DND-41 (cell line): ENCODE measurements around the gene ZXDB.

Experiments used
- EZH2 ChIP-seq: IDR thresholded peaks from 3 replicates; pipeline ENCODE4 v1.6.1; 2012; ENCODE audit warnings: borderline replicate concordance, low read depth, mild to moderate bottlenecking, moderate library complexity, low read length, inconsistent platforms; ENCODE audit not compliant: severe bottlenecking
- TF ChIP-seq, protein P1 (sequence below): IDR thresholded peaks from 2 replicates; pipeline ENCODE4 v1.5.1; 2012; ENCODE audit warnings: borderline replicate concordance, low read length, moderate library complexity, mild to moderate bottlenecking; ENCODE audit not compliant: poor library complexity, severe bottlenecking; ENCODE audit errors: extremely low read depth

DNA sequence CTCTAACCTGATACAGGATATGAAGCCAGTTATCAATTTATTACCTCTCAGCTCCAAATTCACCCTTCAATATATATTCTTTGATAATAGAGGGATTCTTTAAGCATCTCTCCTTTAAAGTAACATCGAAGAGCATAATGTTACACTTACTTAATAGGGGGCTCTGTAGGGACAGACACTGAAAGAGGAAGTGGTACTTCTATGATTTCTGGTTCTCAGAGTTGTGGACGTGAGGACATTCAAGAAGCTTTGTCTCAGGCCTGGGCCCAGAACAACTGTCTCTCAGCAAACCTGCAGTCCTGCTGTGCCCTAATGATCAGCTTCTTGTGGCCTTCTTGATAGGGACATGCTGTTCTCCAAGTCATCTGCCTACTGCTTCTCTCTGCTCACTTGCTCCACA lies 4.2 kb upstream of the ZXDB start:
- TF ChIP-seq, protein P1, sequence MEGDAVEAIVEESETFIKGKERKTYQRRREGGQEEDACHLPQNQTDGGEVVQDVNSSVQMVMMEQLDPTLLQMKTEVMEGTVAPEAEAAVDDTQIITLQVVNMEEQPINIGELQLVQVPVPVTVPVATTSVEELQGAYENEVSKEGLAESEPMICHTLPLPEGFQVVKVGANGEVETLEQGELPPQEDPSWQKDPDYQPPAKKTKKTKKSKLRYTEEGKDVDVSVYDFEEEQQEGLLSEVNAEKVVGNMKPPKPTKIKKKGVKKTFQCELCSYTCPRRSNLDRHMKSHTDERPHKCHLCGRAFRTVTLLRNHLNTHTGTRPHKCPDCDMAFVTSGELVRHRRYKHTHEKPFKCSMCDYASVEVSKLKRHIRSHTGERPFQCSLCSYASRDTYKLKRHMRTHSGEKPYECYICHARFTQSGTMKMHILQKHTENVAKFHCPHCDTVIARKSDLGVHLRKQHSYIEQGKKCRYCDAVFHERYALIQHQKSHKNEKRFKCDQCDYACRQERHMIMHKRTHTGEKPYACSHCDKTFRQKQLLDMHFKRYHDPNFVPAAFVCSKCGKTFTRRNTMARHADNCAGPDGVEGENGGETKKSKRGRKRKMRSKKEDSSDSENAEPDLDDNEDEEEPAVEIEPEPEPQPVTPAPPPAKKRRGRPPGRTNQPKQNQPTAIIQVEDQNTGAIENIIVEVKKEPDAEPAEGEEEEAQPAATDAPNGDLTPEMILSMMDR: no peak
- TF ChIP-seq EZH2: no peak
